KG1 (cell line): ENCODE results near the gene FANCG.

ENCODE experiments used
- DNase-seq: peaks from one replicate; lab custom pipeline; 2025; lab: John Stamatoyannopoulos, UW

Gene FANCG

GRCh38 chr9:35103660-35104191 is 24.0 kb upstream of the FANCG start:
- no peak for DNase-seq

- peak; percentile 66 for DNase-seq
These were observed 23.3 kb upstream of the FANCG start, which contains the start of gene STOML2 for GRCh38 chr9:35102769-35103659. STOML2 (minus strand) TSS chr9:35103131; CDS start chr9:35103094, 37 bp downstream.

- no peak for DNase-seq
These were observed 22.7 kb upstream of the FANCG start for GRCh38 chr9:35102465-35102768.

GRCh38 chr9:35097573-35097972 is 17.8 kb upstream of the FANCG start:
- no peak for DNase-seq

GRCh38 chr9:35096035-35096849 is 16.5 kb upstream of the FANCG start, which contains the start of gene PIGO:
PIGO (minus strand) TSS chr9:35096591; CDS start chr9:35095565, 1,026 bp downstream.
- peak; percentile 85 for DNase-seq

- no peak for DNase-seq
These were observed 11.8 kb upstream of the FANCG start for GRCh38 chr9:35091536-35091935.

- DNase-seq, result no peak
These were observed 9.7 kb upstream of the FANCG start for GRCh38 chr9:35089434-35089833.

DNA sequence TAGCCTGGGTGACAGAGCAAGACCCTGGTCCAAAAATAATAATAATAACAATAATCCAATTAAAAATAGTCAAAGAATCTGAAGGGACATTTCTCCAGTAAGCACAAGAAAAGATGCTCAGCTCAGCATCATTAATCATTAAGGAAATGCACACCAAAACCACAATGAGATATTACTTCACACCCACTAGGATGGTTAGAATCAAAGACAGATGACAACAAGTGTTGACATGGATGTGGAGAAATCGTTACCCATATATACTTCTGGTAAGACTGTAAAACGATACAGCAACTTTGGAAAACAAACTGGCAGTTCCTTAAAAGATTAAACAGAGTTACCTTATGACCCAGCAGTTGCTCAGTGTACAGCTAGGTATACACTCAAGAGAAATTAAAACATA is 5.3 kb upstream of the FANCG start:
- no peak for DNase-seq

DNA sequence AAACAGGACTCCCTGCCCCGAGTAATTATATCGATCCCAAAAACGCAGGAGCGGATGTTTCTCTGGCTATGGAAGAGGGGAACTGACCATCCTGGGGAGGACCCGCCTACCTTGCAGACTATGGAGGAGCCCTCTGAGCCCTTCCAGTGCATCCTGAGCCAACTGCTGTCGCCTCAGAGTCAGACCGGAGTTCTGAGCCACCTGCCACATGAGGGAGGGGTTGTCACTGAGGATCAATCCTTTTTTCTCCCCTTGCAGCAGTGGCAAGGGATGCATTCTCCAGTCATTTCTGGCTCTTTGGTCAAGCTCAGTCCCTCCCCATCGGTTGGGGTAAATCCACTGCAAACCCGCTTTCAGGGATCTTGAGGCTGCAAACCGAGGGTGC is 709 bp downstream of the FANCG start:
- DNase-seq, result no peak

GRCh38 chr9:35078066-35078465 is 1.7 kb downstream of the FANCG start:
- no peak for DNase-seq

GRCh38 chr9:35076848-35077247 is 2.9 kb downstream of the FANCG start:
- no peak for DNase-seq

GRCh38 chr9:35075358-35075757 is 4.4 kb downstream of the FANCG start:
- DNase-seq, result no peak

DNA sequence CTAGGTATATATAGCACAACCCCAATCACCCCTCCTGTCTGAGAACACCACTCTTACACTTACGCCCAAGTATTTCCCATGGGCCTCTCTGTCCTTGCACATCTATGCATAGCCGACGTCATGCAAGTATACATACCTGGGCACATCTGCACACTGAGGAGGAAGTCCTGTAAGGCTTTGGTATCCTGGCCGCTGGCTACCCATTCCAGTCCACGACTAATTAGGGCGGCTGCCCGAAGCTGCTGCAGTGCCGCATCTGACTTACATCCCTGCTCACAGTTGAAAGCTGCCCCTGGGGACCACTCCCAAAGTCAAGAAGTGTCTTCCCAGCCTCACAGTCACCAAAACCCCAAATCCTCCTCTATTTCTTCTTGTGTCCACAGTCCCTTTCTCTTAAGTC is 5.0 kb downstream of the FANCG start:
- DNase-seq, result no peak

DNA sequence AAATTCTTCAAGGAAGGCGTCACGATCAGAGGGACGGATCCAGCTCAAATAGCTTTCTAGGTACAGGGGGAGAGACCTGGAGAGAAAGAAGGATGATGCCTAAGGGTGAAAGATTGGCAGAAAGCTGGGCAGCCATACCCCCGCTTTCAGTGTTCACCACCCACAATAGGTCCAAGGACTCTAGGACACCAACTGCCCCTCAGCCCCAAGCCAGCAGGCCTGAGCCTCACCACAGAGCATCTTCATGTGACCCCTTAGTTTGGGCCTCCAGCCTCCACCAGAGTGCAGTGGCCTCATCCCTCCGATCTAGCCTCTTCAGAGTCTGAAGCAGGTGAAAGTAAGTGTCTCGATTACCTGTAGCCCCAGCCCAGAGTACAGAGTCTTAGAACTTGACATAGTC is 5.6 kb downstream of the FANCG start:
- DNase-seq, result no peak

GRCh38 chr9:35073279-35073612 is 6.5 kb downstream of the FANCG start:
- DNase-seq, result no peak

GRCh38 chr9:35072461-35073278 is 7.1 kb downstream of the FANCG start, which contains the start of gene VCP:
VCP (minus strand) TSS chr9:35072625; CDS start chr9:35072353, 272 bp downstream.
- DNase-seq, result peak; percentile 94

DNA sequence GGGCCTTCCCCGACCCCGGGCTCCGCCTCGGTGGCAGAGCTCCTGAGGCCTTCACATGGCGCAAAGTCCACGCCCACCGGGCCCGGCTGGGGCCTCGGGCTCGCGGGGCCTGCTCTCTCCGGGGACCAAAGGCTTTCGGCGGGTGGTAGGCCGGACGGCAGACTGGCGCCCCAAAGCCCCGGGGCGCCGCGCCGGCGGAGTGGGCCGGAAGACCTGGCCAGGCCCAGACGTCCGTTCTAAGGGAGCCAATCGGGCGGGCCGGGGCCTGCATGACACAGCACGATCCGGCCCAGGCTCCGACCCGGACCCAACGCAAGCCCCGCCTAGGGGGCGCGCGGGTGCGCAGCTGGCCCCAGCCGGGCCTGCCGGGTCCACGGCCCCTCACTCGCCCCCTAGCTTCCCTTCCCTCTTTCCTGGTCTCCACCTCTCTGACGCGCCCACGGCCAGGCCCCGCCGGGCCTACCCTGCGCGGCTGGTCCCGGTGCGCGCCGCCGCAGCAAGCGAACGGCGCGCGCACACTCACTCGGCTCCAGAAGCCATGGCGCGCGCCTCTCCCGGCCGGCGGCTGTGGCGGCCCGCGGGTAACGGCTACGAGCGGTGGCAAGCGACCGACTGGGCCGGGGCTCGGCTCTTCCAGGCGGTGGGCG is 7.8 kb downstream of the FANCG start:
- peak; percentile 72 for DNase-seq

DNA sequence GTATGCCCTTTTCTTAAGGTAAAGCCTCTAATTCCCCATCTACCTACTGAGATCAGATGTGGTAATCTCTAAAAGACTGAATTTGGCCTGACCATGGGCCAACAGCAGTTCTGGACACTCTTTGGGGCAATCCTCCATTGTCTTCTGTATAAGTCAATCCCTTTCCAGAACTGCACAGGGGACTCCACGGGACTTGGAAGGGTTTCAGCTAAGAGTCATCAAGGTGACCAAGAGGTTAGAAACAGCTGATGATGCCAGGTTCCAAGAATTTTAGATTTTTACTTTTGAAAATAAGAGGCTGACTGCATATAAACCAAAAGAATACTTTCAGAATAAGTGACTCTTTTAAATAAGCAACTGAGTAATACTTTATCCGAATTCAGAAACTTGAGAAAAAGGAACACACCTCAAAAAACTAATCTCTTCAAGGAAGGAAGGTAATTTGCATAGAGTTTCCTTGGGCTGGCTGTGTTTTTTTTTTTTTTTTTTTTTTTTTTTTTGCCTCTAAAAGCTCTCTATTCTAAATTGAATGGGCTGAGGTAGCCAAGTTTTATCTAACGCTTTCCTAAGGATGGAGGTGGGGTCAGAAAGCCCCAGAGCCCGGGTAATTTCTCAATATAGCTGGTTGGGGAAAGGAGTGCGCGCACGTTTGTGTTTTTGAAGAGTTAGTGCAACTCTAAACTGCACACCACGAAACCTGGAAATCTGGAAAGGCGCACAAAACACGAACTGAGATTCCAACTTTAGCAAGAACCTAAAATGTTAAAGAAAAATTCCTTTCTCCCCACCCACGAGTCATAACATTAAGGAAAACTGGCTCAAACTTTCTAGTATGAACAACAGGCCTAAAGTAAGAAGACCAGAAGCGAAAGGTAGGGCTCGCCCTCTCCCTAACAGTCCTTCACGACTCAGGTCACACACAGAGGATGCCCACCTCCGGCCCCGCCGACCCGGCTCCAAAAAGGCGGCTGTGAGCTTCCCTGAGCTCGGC is 8.6 kb downstream of the FANCG start:
- no peak for DNase-seq

DNA sequence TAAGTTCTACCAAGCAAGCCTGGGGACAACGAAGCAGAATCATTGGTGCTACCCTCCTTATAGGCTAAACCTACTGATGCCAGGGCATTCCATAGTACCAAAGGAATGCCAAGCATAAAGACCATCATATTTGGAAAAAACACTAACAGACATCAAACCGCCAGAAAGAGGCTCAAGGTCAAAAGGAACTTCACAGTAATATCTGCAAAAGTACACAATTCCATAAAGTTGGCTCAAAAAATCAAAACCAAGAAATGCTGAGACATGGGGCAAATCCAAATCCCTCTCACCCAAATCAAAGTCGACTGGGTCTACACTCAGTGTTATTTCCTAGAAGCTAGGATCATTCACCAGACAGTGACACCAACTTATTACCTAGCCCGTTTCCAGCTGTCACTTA is 10.7 kb downstream of the FANCG start:
- no peak for DNase-seq

- DNase-seq, result no peak
These were observed 12.7 kb downstream of the FANCG start for GRCh38 chr9:35067056-35067455.
